HG02970 (cell line): ENCODE data around the gene TENT5C.

ENCODE experiments used
- ATAC-seq: cut with Tn5 transposase; IDR thresholded peaks from one replicate; pipeline ENCODE4 v1.9.1; 2021; ENCODE audit warnings: mild to moderate bottlenecking, moderate library complexity, moderate number of reproducible peaks; ENCODE audit not compliant: unreplicated experiment, low FRiP score

Gene TENT5C

GRCh38 chr1:117632269-117633067 is 26.6 kb downstream of the TENT5C start:
- no peak for ATAC-seq

GRCh38 chr1:117633068-117633345 is 27.2 kb downstream of the TENT5C start:
- no peak for ATAC-seq

- ATAC-seq: no peak
These were observed 27.6 kb downstream of the TENT5C start for GRCh38 chr1:117633423-117633822.

- ATAC-seq: no peak
These were observed 28.1 kb downstream of the TENT5C start for GRCh38 chr1:117633936-117634335.

- no peak for ATAC-seq
These were observed 28.8 kb downstream of the TENT5C start for GRCh38 chr1:117634631-117635030.

GRCh38 chr1:117635805-117636204 is 30.0 kb downstream of the TENT5C start:
- ATAC-seq: no peak

- ATAC-seq: no peak
These were observed 31.0 kb downstream of the TENT5C start for GRCh38 chr1:117636637-117637425.

- ATAC-seq: no peak
These were observed 32.3 kb downstream of the TENT5C start for GRCh38 chr1:117638141-117638540.

GRCh38 chr1:117638759-117639158 is 32.9 kb downstream of the TENT5C start:
- ATAC-seq: no peak

GRCh38 chr1:117639741-117640140 is 33.9 kb downstream of the TENT5C start:
- no peak for ATAC-seq

- ATAC-seq: no peak
These were observed 35.7 kb downstream of the TENT5C start for GRCh38 chr1:117641536-117641935.

GRCh38 chr1:117642963-117643362 is 37.1 kb downstream of the TENT5C start:
- no peak for ATAC-seq

- ATAC-seq: no peak
These were observed 37.8 kb downstream of the TENT5C start for GRCh38 chr1:117643601-117644000.

GRCh38 chr1:117644696-117645311 is 39.0 kb downstream of the TENT5C start:
- no peak for ATAC-seq

- no peak for ATAC-seq
These were observed 39.5 kb downstream of the TENT5C start for GRCh38 chr1:117645343-117645742.

GRCh38 chr1:117646007-117646811 is 40.4 kb downstream of the TENT5C start:
- no peak for ATAC-seq

GRCh38 chr1:117646956-117647355 is 41.1 kb downstream of the TENT5C start:
- no peak for ATAC-seq

GRCh38 chr1:117648015-117648414 is 42.2 kb downstream of the TENT5C start:
- ATAC-seq: no peak

GRCh38 chr1:117650840-117651568 is 45.2 kb downstream of the TENT5C start:
- no peak for ATAC-seq

GRCh38 chr1:117651616-117652015 is 45.8 kb downstream of the TENT5C start:
- no peak for ATAC-seq
